ENCODE measurements around the gene SLC16A9.

Gene SLC16A9

GRCh38 chr10:59625721-59626522 lies 83.7 kb downstream of the SLC16A9 start:
- peak; percentile 44 to 79 for DNase-seq

- no peak for DNase-seq
Measured at GRCh38 chr10:59624951-59625350, 84.7 kb downstream of the SLC16A9 start.

- no peak for DNase-seq
Measured at GRCh38 chr10:59624136-59624535, 85.5 kb downstream of the SLC16A9 start.

GRCh38 chr10:59623133-59624121 lies 86.2 kb downstream of the SLC16A9 start:
- no peak for DNase-seq

GRCh38 chr10:59622320-59623132 lies 87.1 kb downstream of the SLC16A9 start:
- DNase-seq, result peak; percentile 17 to 83

- DNase-seq, result no peak
Measured at GRCh38 chr10:59621771-59622170, 87.9 kb downstream of the SLC16A9 start.

GRCh38 chr10:59618666-59619065 lies 91.0 kb downstream of the SLC16A9 start:
- no peak for DNase-seq

- no peak for DNase-seq
Measured at GRCh38 chr10:59617996-59618395, 91.7 kb downstream of the SLC16A9 start.

GRCh38 chr10:59611048-59611447 lies 98.6 kb downstream of the SLC16A9 start:
- DNase-seq, result no peak

GRCh38 chr10:59607970-59608369 lies 101.7 kb downstream of the SLC16A9 start:
- DNase-seq, result no peak

- no peak for DNase-seq
Measured at GRCh38 chr10:59606551-59606961, 103.1 kb downstream of the SLC16A9 start.

- DNase-seq, result no peak
Measured at GRCh38 chr10:59601985-59602384, 107.7 kb downstream of the SLC16A9 start.
